NOMO-1 treated with DMSO at 0.1 percent for 48 hours (cell line): ENCODE measurements around the gene FGG.
A peak's percentile ranks its signal among the peaks of the same experiment; 100 is the strongest.
"Not testable (repeated sequence)": the region's sequence is repeated elsewhere in the genome, so short reads cannot be mapped to it uniquely, and the experiment has no call there.

Source experiments
- DNase-seq: peaks from one replicate; lab custom pipeline; 2025; ENCODE audit not compliant: unreplicated experiment; lab: John Stamatoyannopoulos, UW

Gene FGG

GRCh38 chr4:154611833-154612232, 623 bp downstream of the FGG start:
- DNase-seq = no peak

DNA sequence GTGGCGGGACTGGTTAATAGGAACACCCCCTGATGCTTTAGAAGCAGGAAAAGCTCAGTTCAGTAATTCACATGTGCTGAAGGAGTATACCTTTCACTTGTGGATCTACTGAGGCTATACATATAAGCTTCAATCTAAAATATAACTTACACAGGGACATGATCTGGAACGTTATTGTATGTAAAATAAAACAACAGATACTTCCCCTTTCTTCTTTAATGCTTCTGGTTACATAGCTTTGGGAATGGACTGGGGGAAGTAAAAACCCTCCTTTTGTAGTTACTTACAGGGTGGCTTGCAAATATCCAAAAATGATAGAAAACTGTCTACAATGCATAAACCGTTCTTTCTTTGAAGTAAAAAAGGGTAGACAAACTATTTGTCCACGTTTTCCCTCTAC, 1.9 kb downstream of the FGG start:
- DNase-seq = peak; percentile 35

GRCh38 chr4:154609532-154609931, 2.9 kb downstream of the FGG start:
- DNase-seq = no peak

GRCh38 chr4:154608361-154609252, 3.8 kb downstream of the FGG start:
- DNase-seq = no peak

GRCh38 chr4:154606728-154607723, 5.4 kb downstream of the FGG start:
- DNase-seq = no peak

DNA sequence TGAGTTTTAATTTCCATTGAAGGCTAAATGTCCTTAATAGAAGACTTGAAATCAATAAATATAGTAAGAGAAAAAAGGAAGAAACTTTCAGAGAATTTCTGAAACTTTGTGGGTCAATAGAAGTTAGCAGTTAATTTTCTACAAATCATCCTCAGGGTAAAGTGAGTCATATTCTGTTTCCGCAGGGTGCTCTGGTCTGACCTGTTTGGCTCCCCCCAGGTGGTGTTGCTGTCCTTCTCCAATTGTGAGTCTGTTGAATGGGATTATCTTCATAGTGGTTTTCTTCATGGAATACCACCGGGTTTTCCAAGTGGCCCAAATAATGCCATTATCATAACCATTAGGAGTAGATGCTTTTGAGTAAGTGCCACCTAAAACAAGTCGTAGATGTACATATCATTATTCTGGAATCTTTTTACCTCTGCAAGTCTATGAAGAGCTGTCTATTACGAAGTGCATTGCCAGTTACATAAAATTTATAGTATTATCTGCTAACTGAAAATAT, 7.7 kb downstream of the FGG start:
- DNase-seq = no peak

GRCh38 chr4:154603033-154603943, 9.2 kb downstream of the FGG start:
- DNase-seq = no peak

DNA sequence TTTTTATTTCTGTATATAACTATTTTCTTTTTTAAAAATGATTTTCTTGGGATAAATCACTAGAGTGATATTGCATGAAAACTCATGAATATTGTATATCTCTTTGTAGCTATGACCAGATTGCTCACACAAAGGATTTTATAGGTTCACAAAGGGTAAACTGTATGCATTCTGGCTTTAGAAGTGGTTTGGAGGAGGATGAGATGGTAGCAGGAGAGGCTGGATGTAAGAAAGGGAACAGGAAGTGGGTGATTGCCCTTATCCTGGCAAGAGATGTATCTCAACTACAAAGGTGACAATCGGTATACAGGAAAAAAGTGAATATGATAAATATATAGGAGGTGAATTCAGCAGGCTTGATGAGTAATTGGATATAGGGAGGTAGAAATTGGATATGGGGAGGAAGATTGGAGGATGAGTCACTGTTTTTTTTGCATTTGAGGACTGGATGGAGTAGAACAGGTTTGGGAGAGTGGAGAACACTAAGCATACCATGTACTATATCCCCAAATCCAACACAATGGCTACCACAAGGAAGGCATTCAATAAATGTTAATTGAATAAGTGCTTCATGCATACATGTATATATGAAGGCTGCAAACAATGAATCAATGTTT, 9.9 kb downstream of the FGG start:
- DNase-seq = no peak

GRCh38 chr4:154597798-154598774, 14.4 kb downstream of the FGG start:
- no peak for DNase-seq

DNA sequence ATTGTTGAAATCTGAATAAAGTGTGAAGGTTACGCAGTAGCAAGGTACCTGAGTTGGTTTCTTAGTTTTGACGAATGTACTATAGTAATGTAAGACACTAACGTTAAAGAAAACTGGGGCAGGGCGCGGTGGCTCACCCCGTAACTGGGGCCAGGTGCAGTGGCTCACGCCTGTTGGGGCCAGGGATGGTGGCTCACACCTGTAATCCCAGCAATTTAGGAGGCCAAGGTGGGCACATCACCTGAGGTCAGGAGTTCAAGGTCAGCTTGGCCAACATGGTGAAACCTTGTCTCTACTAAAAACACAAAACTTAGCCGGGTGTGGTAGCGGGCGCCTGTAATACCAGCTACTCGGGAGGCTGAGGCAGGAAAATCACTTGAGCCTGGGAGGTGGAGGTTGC, 15.2 kb downstream of the FGG start:
- not testable (repeated sequence) for DNase-seq

DNA sequence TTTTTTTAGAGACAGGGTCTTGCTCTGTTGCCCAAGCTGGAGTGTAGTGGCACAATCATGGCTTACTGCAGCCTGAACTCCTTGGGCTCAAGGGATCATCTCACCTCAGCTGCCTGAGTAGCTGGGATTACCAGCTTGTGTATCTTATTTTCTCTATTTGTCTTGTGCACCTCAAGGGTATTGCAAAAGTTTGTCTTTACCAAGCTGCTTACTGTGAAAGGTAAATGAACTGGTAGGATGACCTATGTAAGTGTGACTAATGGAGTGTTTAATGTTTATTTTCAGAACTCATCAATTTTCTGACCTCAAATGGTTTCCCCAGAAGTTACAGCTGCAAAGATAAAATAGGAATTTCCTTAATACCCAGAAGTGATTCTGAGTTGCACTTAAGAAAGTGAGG, 16.6 kb downstream of the FGG start:
- no peak for DNase-seq

- DNase-seq = not testable (repeated sequence)
These were observed 18.1 kb downstream of the FGG start for GRCh38 chr4:154594343-154594742.

DNA sequence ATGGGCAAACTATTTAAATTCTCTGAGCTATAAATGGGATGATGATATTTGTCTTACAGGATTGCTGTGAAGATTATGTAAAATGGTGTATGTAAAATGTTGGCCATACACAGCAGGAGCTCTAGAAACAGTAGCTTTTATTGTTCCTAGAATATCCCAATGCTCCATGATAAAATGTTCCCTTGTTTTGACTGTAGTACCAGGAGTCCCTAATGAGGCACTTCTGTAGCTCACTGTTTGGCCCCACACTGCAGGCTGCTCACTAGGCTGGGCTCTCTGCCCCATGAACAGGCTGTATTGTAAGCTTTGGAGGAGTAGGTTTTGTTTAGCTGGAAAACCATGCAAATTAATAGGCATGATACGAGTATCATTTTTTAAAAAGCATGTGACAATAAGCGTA, 18.6 kb downstream of the FGG start:
- no peak for DNase-seq

GRCh38 chr4:154591890-154592289, 20.6 kb downstream of the FGG start:
- no peak for DNase-seq

GRCh38 chr4:154590329-154591006, 22.0 kb downstream of the FGG start, which contains the start of gene FGA:
FGA (minus strand) TSS chr4:154590742; CDS start chr4:154590687, 55 bp downstream.
- no peak for DNase-seq

- DNase-seq = no peak
These were observed 22.9 kb downstream of the FGG start for GRCh38 chr4:154589296-154590197.

DNA sequence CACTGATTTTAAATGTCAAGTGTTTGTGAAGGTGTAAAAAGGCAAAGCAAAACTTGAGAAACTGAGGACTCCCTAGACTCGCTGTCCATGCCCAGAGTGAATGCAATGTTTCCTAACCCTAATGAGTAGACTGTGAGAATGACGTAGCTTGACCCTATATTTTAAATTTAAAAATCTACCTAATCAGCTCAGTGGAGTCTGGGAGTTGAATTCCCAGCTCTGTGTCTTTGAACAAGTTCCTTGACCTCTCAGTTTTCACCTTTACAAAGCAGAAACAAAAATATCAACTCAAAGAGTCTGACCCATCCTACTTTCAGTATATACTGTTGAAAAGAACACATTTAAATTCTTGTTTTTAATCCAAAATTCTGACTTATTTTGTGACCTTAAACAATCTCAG, 24.3 kb downstream of the FGG start:
- no peak for DNase-seq
